Lower lobe of right lung (tissue), 2 donors: ENCODE data around the gene ACOXL. TPM values are rescaled to one million over a fixed set of nuclear protein-coding genes. Genes with fewer than 3 reads are reported as not detected.

Experiments
- ATAC-seq, 2 donors: fragments of 200-7000 bp; cut with Tn5 transposase; one replicate each; pipeline ENCODE4 v1.9.1; 2020 to 2022; ENCODE audit warnings: mild to moderate bottlenecking in 2 of 2, moderate library complexity in 2 of 2
- DNase-seq: peaks from one replicate; pipeline ENCODE4 v3.0.0-alpha.2; 2020
- H3K27ac ChIP-seq: fragments of 200-600 bp; one replicate; pipeline ENCODE4 v1.8.0; 2022
- H3K27me3 ChIP-seq: fragments of 200-600 bp; one replicate; pipeline ENCODE4 v1.8.0; 2022; ENCODE audit warnings: low read depth
- H3K36me3 ChIP-seq: fragments of 200-600 bp; one replicate; pipeline ENCODE4 v1.8.0; 2022; ENCODE audit warnings: mild to moderate bottlenecking
- H3K4me1 ChIP-seq: fragments of 200-600 bp; one replicate; pipeline ENCODE4 v1.8.0; 2022
- H3K4me3 ChIP-seq: fragments of 200-600 bp; one replicate; pipeline ENCODE4 v1.8.0; 2022; ENCODE audit warnings: mild to moderate bottlenecking
- H3K9me3 ChIP-seq: fragments of 200-600 bp; one replicate; pipeline ENCODE4 v1.8.0; 2022
- CTCF ChIP-seq: fragments of 200-600 bp; IDR thresholded peaks from one replicate; pipeline ENCODE4 v1.8.0; 2022; ENCODE audit warnings: antibody characterized with exemption, mild to moderate bottlenecking
- intact Hi-C: fragments of 100-400 bp; cut with DNase I; formaldehyde crosslinking; loops from one replicate; pipeline ENCODE4 v1.11.0; 2022
- total RNA-seq: library from RNA; stranded (reverse); fragmentation: NEBNext Ultra II Directional; extraction: Animal tissue kit (Norgen Biotek cat#: 25700); gene quantifications from one replicate; pipeline ENCODE4 v1.2.1, GENCODE V29; 2021
- donor health status: DM: no; HTN: yes; CAD: no; lungs with severe emphysema.

The ACOXL gene
- total RNA-seq, 1 donor from 2014 or later = 38.5 TPM

- Histone ChIP-seq H3K4me3 (no peak overlapping the region), H3K27me3 (no peaks in the 10 kb centered on the region), H3K27ac (no peak overlapping the region), H3K9me3 (no peaks in the 10 kb centered on the region), H3K4me1 (no peaks in the 10 kb centered on the region), H3K36me3 (no peaks in the 10 kb centered on the region)
- DNase-seq (no peak), ATAC-seq (no peak)
- no peak for TF ChIP-seq CTCF
- intact Hi-C loops = no loop called here
Measured at GRCh38 chr2:111095434-111095833, 363.1 kb downstream of the ACOXL start.

GRCh38 chr2:111099402-111099801, 367.0 kb downstream of the ACOXL start:
- H3K9me3 ChIP-seq = no peaks in the 10 kb centered on the region
- intact Hi-C loops = no loop called here
- DNase-seq (no peak), ATAC-seq (no peak)
- no peaks in the 10 kb centered on the region for H3K36me3 ChIP-seq
- H3K4me3 ChIP-seq = no peak overlapping the region
- no peak overlapping the region for H3K27ac ChIP-seq
- H3K27me3 ChIP-seq = no peaks in the 10 kb centered on the region
- no peak for TF ChIP-seq CTCF
- H3K4me1 ChIP-seq = no peaks in the 10 kb centered on the region

- intact Hi-C loops = no loop called here
- Histone ChIP-seq H3K9me3 (no peaks in the 10 kb centered on the region), H3K27me3 (no peaks in the 10 kb centered on the region), H3K27ac (no peak overlapping the region), H3K4me3 (no peak overlapping the region), H3K36me3 (no peaks in the 10 kb centered on the region), H3K4me1 (no peaks in the 10 kb centered on the region)
- no peak for DNase-seq
- no peak for ATAC-seq
- TF ChIP-seq CTCF = no peak
Measured at GRCh38 chr2:111100087-111100764, 367.9 kb downstream of the ACOXL start.

- peak; percentile 44 to 61 for ATAC-seq
- no peaks in the 10 kb centered on the region for H3K36me3 ChIP-seq
- H3K4me3 ChIP-seq = no peak overlapping the region
- no peak for TF ChIP-seq CTCF
- no peaks in the 10 kb centered on the region for H3K9me3 ChIP-seq
- no peaks in the 10 kb centered on the region for H3K27me3 ChIP-seq
- intact Hi-C loops = no loop called here
- DNase-seq = no peak
- no peak overlapping the region for H3K27ac ChIP-seq
- H3K4me1 ChIP-seq = no peaks in the 10 kb centered on the region
Measured at GRCh38 chr2:111100765-111101162, 368.4 kb downstream of the ACOXL start.

GRCh38 chr2:111101592-111101991, 369.2 kb downstream of the ACOXL start:
- intact Hi-C loops = no loop called here
- Histone ChIP-seq H3K4me1 (no peaks in the 10 kb centered on the region), H3K27ac (no peak overlapping the region), H3K27me3 (no peaks in the 10 kb centered on the region), H3K36me3 (no peaks in the 10 kb centered on the region), H3K9me3 (no peaks in the 10 kb centered on the region), H3K4me3 (no peak overlapping the region)
- ATAC-seq = no peak
- no peak for TF ChIP-seq CTCF
- no peak for DNase-seq
